Caco-2 (cell line): Measurements from ENCODE around the gene POLR2C. TPM values are rescaled to one million over a fixed set of nuclear protein-coding genes. Genes with fewer than 3 reads are reported as not detected.

Source experiments
- BruUV-seq: library from RNA; stranded (reverse); fragments of 400-500 nt; replicated peaks from 2 replicates; lab custom pipeline; 2021; lab: Mats Ljungman, UMichigan
- CTCF ChIA-PET: fragments of 300-600 bp; sonication (Branson Sonifier 250); formaldehyde crosslinking; loops from one replicate; lab custom pipeline; 2022; ENCODE audit warnings: antibody characterized with exemption; lab: Charles Lee
- POLR2A ChIA-PET: fragments of 300-600 bp; sonication (Branson Sonifier 250); formaldehyde crosslinking; loops from one replicate; lab custom pipeline; 2022; ENCODE audit warnings: antibody characterized with exemption; lab: Charles Lee
- DNase-seq, 2 experiments: peaks; one replicate each; pipeline versions ENCODE4 v3.0.0 to v3.0.0-alpha.2; 2020 to 2022
- H3K27me3 ChIP-seq: replicated peaks from 2 replicates; pipeline ENCODE4 v1.6.0; 2011; ENCODE audit warnings: low read length; ENCODE audit not compliant: control insufficient read depth, insufficient read depth
- H3K36me3 ChIP-seq: 2 replicates; pipeline ENCODE4 v1.5.1; 2011; ENCODE audit warnings: low read length; ENCODE audit not compliant: control insufficient read depth, insufficient read depth
- H3K4me1 ChIP-seq: fragments of 250-450 bp; sonication (Bioruptor Pico); 2 replicates; pipeline ENCODE4 v1.5.1; 2020; ENCODE audit warnings: mild to moderate bottlenecking
- H3K4me3 ChIP-seq: 2 replicates; pipeline ENCODE4 v1.5.1; 2011; ENCODE audit warnings: low read depth, mild to moderate bottlenecking, control low read depth, low read length
- H3K9me3 ChIP-seq: fragments of 250-450 bp; sonication (Bioruptor Pico); 2 replicates; pipeline ENCODE4 v1.5.1; 2020; ENCODE audit warnings: mild to moderate bottlenecking, moderate library complexity
- H3K27ac Mint-ChIP-seq: one replicate; pipeline ENCODE4 v1.8.0; 2022; ENCODE audit warnings: mixed read lengths; ENCODE audit not compliant: unreplicated experiment
- H3K27me3 Mint-ChIP-seq: one replicate; pipeline ENCODE4 v1.8.0; 2022; ENCODE audit warnings: mixed read lengths; ENCODE audit not compliant: insufficient read depth, unreplicated experiment
- H3K36me3 Mint-ChIP-seq: one replicate; pipeline ENCODE4 v1.8.0; 2022; ENCODE audit warnings: mild to moderate bottlenecking, mixed read lengths; ENCODE audit not compliant: insufficient read depth, unreplicated experiment
- H3K4me1 Mint-ChIP-seq: one replicate; pipeline ENCODE4 v1.8.0; 2022; ENCODE audit warnings: low read depth, mixed read lengths; ENCODE audit not compliant: unreplicated experiment
- H3K4me3 Mint-ChIP-seq: one replicate; pipeline ENCODE4 v1.8.0; 2022; ENCODE audit warnings: mild to moderate bottlenecking, moderate library complexity, mixed read lengths; ENCODE audit not compliant: unreplicated experiment
- H3K9me3 Mint-ChIP-seq: one replicate; pipeline ENCODE4 v1.8.0; 2022; ENCODE audit warnings: mixed read lengths; ENCODE audit not compliant: unreplicated experiment
- CTCF ChIP-seq, 2 experiments: fragments of 200-600 bp in 1 of 2; IDR thresholded peaks; 1 replicate in 1 of 2; 2 replicates in 1 of 2; pipeline versions ENCODE4 v1.5.1 to v1.8.0; 2011 to 2022; ENCODE audit warnings: antibody characterized with exemption in 1 of 2, control low read depth in 1 of 2, inconsistent platforms in 1 of 2, low read depth in 1 of 2, low read length in 1 of 2, mild to moderate bottlenecking in 1 of 2, moderate library complexity in 1 of 2; ENCODE audit not compliant: insufficient read depth in 1 of 2, severe bottlenecking in 1 of 2, unreplicated experiment in 1 of 2
- intact Hi-C: fragments of 100-400 bp; cut with micrococcal nuclease; formaldehyde crosslinking; loops from one replicate; pipeline ENCODE4 v1.10.0; 2022; ENCODE audit not compliant: unreplicated experiment
- total RNA-seq: library from RNA; stranded (reverse); gene quantifications from 2 replicates; pipeline ENCODE4 v1.2.3, GENCODE V29; 2022

The POLR2C gene
- total RNA-seq, 1 experiment from 2014 or later, result 100 TPM

DNA sequence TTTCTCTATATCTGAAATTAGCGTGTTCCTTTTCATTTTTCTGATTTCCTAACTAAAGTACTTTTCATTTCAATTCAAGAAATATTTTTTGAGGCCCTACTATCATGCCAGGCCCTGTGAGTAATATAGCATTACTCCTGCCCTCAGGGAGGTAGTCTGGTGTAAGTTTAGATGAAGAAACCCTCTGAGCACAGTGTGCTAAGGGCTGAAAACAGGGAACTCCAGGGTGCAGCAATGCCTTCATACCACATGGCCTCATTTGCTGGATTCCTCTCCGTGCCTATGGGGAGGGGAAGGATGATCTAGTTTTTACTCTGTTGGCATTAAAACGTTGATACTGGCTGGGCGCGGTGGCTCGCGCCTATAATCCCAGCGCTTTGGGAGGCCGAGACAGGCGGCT is 10.5 kb upstream of the POLR2C start:
- no peak for TF ChIP-seq CTCF (IDR thresholded peaks at IDR 0.05; ENCODE audit: insufficient read depth in 1 of 2, low read depth in 1 of 2, low read length in 1 of 2, severe bottlenecking in 1 of 2, unreplicated experiment in 1 of 2)
- peaks cover 23% of the 10 kb centered on the region for H3K36me3 Mint-ChIP-seq
- no peak overlapping the region for H3K4me3 Mint-ChIP-seq
- H3K27ac Mint-ChIP-seq, result no peak overlapping the region
- no peaks in the 10 kb centered on the region for H3K9me3 ChIP-seq
- peaks cover 11% of the 10 kb centered on the region for H3K36me3 ChIP-seq
- intact Hi-C loops, result no loop called here
- no peak overlapping the region for H3K4me3 ChIP-seq
- no peaks in the 10 kb centered on the region for H3K27me3 Mint-ChIP-seq
- ChIA-PET POLR2A (no interaction called here), CTCF (no interaction called here)
- H3K27me3 ChIP-seq, result no peaks in the 10 kb centered on the region
- H3K4me1 Mint-ChIP-seq, result no peaks in the 10 kb centered on the region
- no peaks in the 10 kb centered on the region for H3K4me1 ChIP-seq
- no peak for DNase-seq
- no peaks in the 10 kb centered on the region for H3K9me3 Mint-ChIP-seq
- no TSS peak for BruUV-seq

GRCh38 chr16:57462978-57463362 is 491 bp downstream of the POLR2C start:
- Mint-ChIP-seq H3K36me3 (peaks cover 37% of the 10 kb centered on the region), H3K9me3 (no peaks in the 10 kb centered on the region), H3K27ac (peak overlapping the region; percentile 92), H3K4me1 (no peaks in the 10 kb centered on the region), H3K27me3 (no peaks in the 10 kb centered on the region), H3K4me3 (peak overlapping the region; percentile 85)
- no peaks in the 10 kb centered on the region for H3K27me3 ChIP-seq
- no TSS peak for BruUV-seq
- peaks cover 3% of the 10 kb centered on the region; the same call in 1 of the 2 replicates for H3K36me3 ChIP-seq
- ChIA-PET CTCF (interaction anchor here (0.6 to 2.8 kb wide), 10 partner anchors 8 to 273 kb away, joined by 3 to 17 read pairs (median 7); partner anchors contain the start of genes CIAPIN1, COQ9 and KATNB1), POLR2A (interaction anchor here (1.2 to 2.3 kb wide), 4 partner anchors 14 to 65 kb away, joined by 3 to 16 read pairs (median 5); partner anchors contain the start of genes CIAPIN1 and COQ9)
- 0 out of 2 replicates have a peak, but pooled peaks cover 8% of the 10 kb centered on the region for H3K4me1 ChIP-seq
- H3K9me3 ChIP-seq, result no peaks in the 10 kb centered on the region
- no peak for TF ChIP-seq CTCF (IDR thresholded peaks at IDR 0.05; ENCODE audit: insufficient read depth in 1 of 2, low read depth in 1 of 2, low read length in 1 of 2, severe bottlenecking in 1 of 2, unreplicated experiment in 1 of 2)
- intact Hi-C loops, result loop anchor here (1.0 to 2.0 kb wide), 3 partner anchors 16 to 56 kb away; partner anchors contain the start of genes CIAPIN1 and COQ9
- peak overlapping the region; percentile 73 for H3K4me3 ChIP-seq
- no peak for DNase-seq

GRCh38 chr16:57464523-57464922 is 2.0 kb downstream of the POLR2C start:
- Histone ChIP-seq H3K9me3 (no peaks in the 10 kb centered on the region), H3K4me3 (no peak overlapping the region), H3K27me3 (no peaks in the 10 kb centered on the region), H3K36me3 (peaks cover 7% of the 10 kb centered on the region), H3K4me1 (0 out of 2 replicates have a peak, but pooled peaks cover 8% of the 10 kb centered on the region)
- H3K27ac Mint-ChIP-seq, result no peak overlapping the region
- H3K4me1 Mint-ChIP-seq, result no peaks in the 10 kb centered on the region
- CTCF ChIA-PET, result no interaction called here
- no TSS peak for BruUV-seq
- intact Hi-C loops, result no loop called here
- no peaks in the 10 kb centered on the region for H3K9me3 Mint-ChIP-seq
- no peaks in the 10 kb centered on the region for H3K27me3 Mint-ChIP-seq
- no peak for DNase-seq
- POLR2A ChIA-PET, result no interaction called here
- H3K4me3 Mint-ChIP-seq, result no peak overlapping the region
- TF ChIP-seq CTCF (IDR thresholded peaks at IDR 0.05; ENCODE audit: insufficient read depth in 1 of 2, low read depth in 1 of 2, low read length in 1 of 2, severe bottlenecking in 1 of 2, unreplicated experiment in 1 of 2), result no peak
- H3K36me3 Mint-ChIP-seq, result peaks cover 53% of the 10 kb centered on the region
